GM13977 (cell line): Measurements from ENCODE around the gene ESPN.

ENCODE experiments used
- DNase-seq: peaks from one replicate; pipeline ENCODE4 v3.0.0; 2012; ENCODE audit warnings: low spot score
- CTCF ChIP-seq: IDR thresholded peaks from 2 replicates; pipeline ENCODE4 v1.5.1; 2012; ENCODE audit warnings: mild to moderate bottlenecking, control low read depth; ENCODE audit not compliant: insufficient read depth; ENCODE audit errors: extremely low read depth, missing control alignments
- in situ Hi-C: fragments of 300-500 bp; cut with MboI; formaldehyde crosslinking; loops from one replicate; pipeline ENCODE4 v1.12.0; 2022; ENCODE audit warnings: low sequenced_read_pairs, low pct_unique_long_range_greater_than_20kb, mixed read lengths, inconsistent platforms; ENCODE audit not compliant: unreplicated experiment

The ESPN gene

GRCh38 chr1:6421266-6421665, 3.3 kb upstream of the ESPN start:
- DNase-seq = no peak
- no peak for TF ChIP-seq CTCF
- in situ Hi-C loops = no loop called here

DNA sequence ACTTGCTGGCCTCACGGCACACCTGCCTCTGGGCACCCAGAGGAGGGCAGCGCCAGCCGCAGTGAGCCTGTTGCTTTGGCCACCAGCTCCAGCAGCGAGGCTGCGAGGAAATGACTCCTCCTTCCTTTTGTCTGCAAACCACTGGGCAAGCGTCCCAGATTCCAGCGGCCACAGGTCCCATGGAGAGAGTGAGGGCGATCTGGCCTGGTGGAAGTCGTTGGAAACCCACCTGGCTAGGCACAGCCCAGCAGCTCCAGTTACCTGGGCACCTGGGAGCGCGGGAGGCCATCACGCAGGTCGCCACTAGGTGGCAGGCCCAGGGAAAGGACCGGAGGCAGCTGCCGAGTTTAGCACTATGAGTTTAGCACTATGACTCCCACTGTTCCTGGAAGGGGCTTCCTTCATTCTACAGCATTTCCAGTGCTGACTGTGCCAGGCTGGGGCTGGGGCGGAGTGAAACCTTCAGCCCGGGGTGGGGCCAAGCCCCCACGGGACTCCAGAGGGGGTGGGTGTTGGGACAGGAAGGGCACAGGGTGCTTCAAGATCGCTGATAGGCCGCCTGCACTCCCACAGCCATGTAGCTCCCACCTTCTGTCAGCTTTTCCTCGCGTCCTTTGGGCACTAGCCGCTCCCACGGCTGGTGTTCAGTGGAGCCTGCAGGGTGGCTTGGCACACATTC, 1.1 kb upstream of the ESPN start:
- peak; percentile 91 for DNase-seq
- TF ChIP-seq CTCF = peak; percentile 96
- in situ Hi-C loops = no loop called here

- no peak for TF ChIP-seq CTCF
- in situ Hi-C loops = no loop called here
Measured at GRCh38 chr1:6424000-6424565, 493 bp upstream of the ESPN start.

DNA sequence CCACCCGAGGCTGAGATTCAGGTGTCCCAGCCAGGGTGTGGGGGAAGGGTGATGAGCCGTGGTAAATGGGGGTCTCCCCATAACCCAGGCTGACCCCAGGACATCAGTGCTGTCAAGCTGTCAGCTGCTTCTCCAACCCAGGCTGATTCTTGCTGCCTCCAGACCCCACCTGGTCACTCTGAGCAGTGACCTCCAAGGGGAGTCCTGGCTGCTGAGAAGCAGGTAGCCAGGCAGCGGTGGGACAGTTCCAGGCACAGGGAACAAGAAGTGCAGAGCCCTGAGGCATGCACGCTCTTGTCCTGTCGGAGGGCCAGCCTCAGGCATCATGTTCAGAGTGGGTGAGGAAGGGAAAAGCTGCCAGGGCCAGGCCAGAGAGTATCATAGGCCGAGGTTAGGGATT, 1.1 kb downstream of the ESPN start:
- in situ Hi-C loops = no loop called here
- no peak for TF ChIP-seq CTCF
- DNase-seq = no peak

More at GRCh38 chr1:6424000-6424565, 493 bp upstream of the ESPN start:
- DNase-seq = peak; percentile 47

DNA sequence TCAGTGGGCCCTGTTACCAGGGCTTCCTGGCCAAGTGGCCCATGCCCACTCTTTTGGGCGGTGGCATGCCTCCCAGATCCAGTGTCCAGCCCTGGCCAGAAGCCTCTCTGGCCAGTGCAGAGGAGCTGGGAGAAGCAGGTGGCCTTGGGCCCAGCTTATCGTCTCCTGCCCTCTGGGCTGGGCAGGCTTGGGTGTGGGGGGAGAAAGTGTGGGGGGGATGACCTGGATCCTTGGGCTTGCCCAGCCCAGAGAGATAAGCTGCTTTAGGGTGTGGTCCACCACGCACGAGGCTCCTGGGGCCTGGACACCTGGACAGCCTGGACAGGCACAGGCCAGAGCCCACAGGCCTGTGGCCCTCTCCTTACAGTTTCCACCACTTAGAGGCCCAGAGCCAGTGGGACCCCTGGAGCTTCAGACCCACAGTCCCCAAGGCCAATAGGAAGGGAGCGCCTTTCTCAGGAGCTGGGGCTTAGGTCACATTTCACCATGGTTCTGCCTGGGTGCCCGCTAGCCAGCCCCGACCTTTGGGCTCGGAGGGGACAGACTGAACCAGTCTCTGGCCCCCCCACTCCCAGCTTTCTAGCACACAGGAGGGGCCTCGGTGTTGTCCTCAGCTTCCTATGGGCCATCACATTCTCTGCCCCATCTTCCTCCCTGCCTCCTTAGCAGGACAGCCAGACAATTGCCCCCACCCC, 1.8 kb downstream of the ESPN start:
- no peak for TF ChIP-seq CTCF

GRCh38 chr1:6426972-6427350, 2.4 kb downstream of the ESPN start:
- no peak for TF ChIP-seq CTCF
- DNase-seq = peak; percentile 20
- in situ Hi-C loops = no loop called here

More for the DNA sequence above, 1.8 kb downstream of the ESPN start:
- peak; percentile 19 for DNase-seq
- in situ Hi-C loops = no loop called here
